Spleen (tissue), 11 donors: ENCODE results near the gene PRKCH. TPM values are rescaled to one million over a fixed set of nuclear protein-coding genes. Genes with fewer than 3 reads are reported as not detected.

Source experiments
- DNase-seq: peaks from one replicate; pipeline ENCODE4 v3.0.0-alpha.2; 2020
- H3K27ac ChIP-seq, 8 donors: fragments of 200-600 bp; sonication (generic) in 7 of 8; 1 replicate in 4 of 8; 2 replicates in 4 of 8; pipeline versions ENCODE4 v1.5.0 to v1.8.0; 2016 to 2021; ENCODE audit warnings: inconsistent platforms in 4 of 8, mild to moderate bottlenecking in 4 of 8, moderate library complexity in 1 of 8
- H3K27me3 ChIP-seq, 7 donors: fragments of 200-600 bp; sonication (generic) in 6 of 7; replicated peaks in 1 of 7; 1 replicate in 4 of 7; 2 replicates in 3 of 7; pipeline versions ENCODE4 v1.5.0 to v1.8.0; 2016 to 2021; ENCODE audit warnings: inconsistent platforms in 3 of 7, mild to moderate bottlenecking in 1 of 7
- H3K36me3 ChIP-seq, 6 donors: fragments of 200-600 bp; sonication (generic) in 5 of 6; 1 replicate in 4 of 6; 2 replicates in 2 of 6; pipeline versions ENCODE4 v1.5.0 to v1.8.0; 2016 to 2021; ENCODE audit warnings: inconsistent platforms in 2 of 6
- H3K4me1 ChIP-seq, 6 donors: fragments of 200-600 bp; sonication (generic) in 5 of 6; 1 replicate in 3 of 6; 2 replicates in 3 of 6; pipeline versions ENCODE4 v1.5.0 to v1.8.0; 2016 to 2021; ENCODE audit warnings: inconsistent platforms in 3 of 6
- H3K4me3 ChIP-seq, 8 donors: fragments of 200-600 bp; sonication (generic) in 7 of 8; 1 replicate in 4 of 8; 2 replicates in 4 of 8; pipeline versions ENCODE4 v1.5.0 to v1.8.0; 2016 to 2021; ENCODE audit warnings: inconsistent platforms in 4 of 8, mild to moderate bottlenecking in 4 of 8, moderate library complexity in 2 of 8
- H3K9me3 ChIP-seq, 8 donors: fragments of 200-600 bp; sonication (generic) in 7 of 8; 1 replicate in 4 of 8; 2 replicates in 4 of 8; pipeline versions ENCODE4 v1.5.0 to v1.8.0; 2016 to 2021; ENCODE audit warnings: inconsistent platforms in 4 of 8
- POLR2A ChIP-seq, 3 donors: fragments of 450-650 bp; IDR thresholded peaks; one replicate each; pipeline ENCODE4 v1.5.1; 2017; ENCODE audit warnings: antibody characterized with exemption in 3 of 3, mild to moderate bottlenecking in 1 of 3
- POLR2AphosphoS5 ChIP-seq, 3 donors: sonication (generic); formaldehyde crosslinking; IDR thresholded peaks; one replicate each; pipeline ENCODE4 v1.5.1; 2017; ENCODE audit warnings: antibody characterized with exemption in 3 of 3
- WGBS, 5 donors: extraction: QIAGEN DNeasy Blood & Tissue Kit in 3 of 5; methylation state at CpG; one replicate each; pipeline versions ENCODE4 v1.1.5 to v1.1.7; 2013 to 2018; 5-methylcytosine and 5-hydroxymethylcytosine counted together
- intact Hi-C: fragments of 100-400 bp; cut with DNase I; formaldehyde crosslinking; loops from one replicate; pipeline ENCODE4 v1.15.0; 2023; ENCODE audit warnings: low total_unique reads
- polyA plus RNA-seq, 3 donors: library from polyadenylated mRNA; stranded (reverse); fragments of 200-250 nt; gene quantifications; one replicate each; pipeline ENCODE4 v1.2.1, GENCODE V29; 2013
- total RNA-seq, 7 donors: library from RNA; depleted of rRNA in 3 of 7; stranded (reverse); fragments of >200 nt in 3 of 7; fragmentation: NEBNext Ultra II Directional in 4 of 7; extraction: Animal tissue kit (Norgen Biotek cat#: 25700) in 4 of 7; gene quantifications; one replicate each; pipeline versions ENCODE4 v1.1.0 to v1.2.1, GENCODE V29; 2016 to 2021
- TF ChIP-seq, protein P1 (sequence below), 11 experiments: fragments of 200-600 bp in 7 of 11; fragments of 450-650 bp in 4 of 11; sonication (generic) in 4 of 11; IDR thresholded peaks in 8 of 11; conservative IDR thresholded peaks in 3 of 11; 1 replicate in 7 of 11; 2 replicates in 4 of 11; pipeline versions ENCODE4 v1.4.0 to v1.8.0; 2016 to 2021; ENCODE audit warnings: antibody characterized with exemption in 11 of 11, inconsistent platforms in 4 of 11, mild to moderate bottlenecking in 1 of 11
- donor health status: healthy with polysubstance abuse.
- donor health status: DM: no; HTN: no; CAD: no; lungs with moderate emphysema.
- donor health status: DM: no; HTN: no; CAD: no.
- donor health status: Bipolar disorder and iron deficiency.
- donor health status: healthy.
- donor health status: DM: no; HTN: no; CAD: no.
- donor health status: DM: yes; HTN: yes; CAD: no.

The PRKCH gene
- total and polyA plus RNA-seq, 10 donors, result 10.0 to 184 (median 105) TPM

DNA sequence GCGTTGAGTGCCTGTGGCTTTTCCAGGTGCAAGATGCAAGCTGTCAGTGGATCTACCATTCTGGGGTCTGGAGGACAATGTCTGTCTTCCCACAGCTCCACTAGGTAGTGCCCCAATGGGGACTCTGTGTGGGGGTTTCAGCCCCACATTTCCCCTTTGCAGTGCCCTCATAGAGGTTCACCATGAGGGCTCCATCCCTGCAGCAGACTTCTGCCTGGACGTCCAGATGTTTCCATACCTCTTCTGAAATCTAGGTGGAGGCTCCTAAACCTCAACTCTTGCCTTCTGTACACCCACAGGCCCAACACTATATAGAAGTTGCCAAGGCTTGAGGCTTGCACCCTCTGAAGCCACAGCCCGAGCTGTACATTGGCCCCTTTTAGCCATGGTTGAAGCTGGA, 52.9 kb downstream of the PRKCH start:
- H3K27ac ChIP-seq, result no peak overlapping the region
- no peak overlapping the region for H3K4me3 ChIP-seq
- intact Hi-C loops, result no loop called here
- H3K36me3 ChIP-seq, result peaks cover 0 to 16% (median 0%) of the 10 kb centered on the region in 6 donors
- no peaks in the 10 kb centered on the region for H3K27me3 ChIP-seq
- 89 to 100% (median 92%) methylated on average over 2 to 3 of the region's 3 CpGs for WGBS, 5 donors
- peaks cover 2 to 68% (median 20%) of the 10 kb centered on the region in 6 donors for H3K4me1 ChIP-seq
- no peak for TF ChIP-seq POLR2AphosphoS5 (IDR thresholded peaks at IDR 0.05)
- TF ChIP-seq POLR2A (IDR thresholded peaks at IDR 0.05), result no peak
- TF ChIP-seq, protein P1, sequence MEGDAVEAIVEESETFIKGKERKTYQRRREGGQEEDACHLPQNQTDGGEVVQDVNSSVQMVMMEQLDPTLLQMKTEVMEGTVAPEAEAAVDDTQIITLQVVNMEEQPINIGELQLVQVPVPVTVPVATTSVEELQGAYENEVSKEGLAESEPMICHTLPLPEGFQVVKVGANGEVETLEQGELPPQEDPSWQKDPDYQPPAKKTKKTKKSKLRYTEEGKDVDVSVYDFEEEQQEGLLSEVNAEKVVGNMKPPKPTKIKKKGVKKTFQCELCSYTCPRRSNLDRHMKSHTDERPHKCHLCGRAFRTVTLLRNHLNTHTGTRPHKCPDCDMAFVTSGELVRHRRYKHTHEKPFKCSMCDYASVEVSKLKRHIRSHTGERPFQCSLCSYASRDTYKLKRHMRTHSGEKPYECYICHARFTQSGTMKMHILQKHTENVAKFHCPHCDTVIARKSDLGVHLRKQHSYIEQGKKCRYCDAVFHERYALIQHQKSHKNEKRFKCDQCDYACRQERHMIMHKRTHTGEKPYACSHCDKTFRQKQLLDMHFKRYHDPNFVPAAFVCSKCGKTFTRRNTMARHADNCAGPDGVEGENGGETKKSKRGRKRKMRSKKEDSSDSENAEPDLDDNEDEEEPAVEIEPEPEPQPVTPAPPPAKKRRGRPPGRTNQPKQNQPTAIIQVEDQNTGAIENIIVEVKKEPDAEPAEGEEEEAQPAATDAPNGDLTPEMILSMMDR (IDR thresholded peaks at IDR 0.05 in 8 of 11, conservative IDR thresholded peaks at IDR 0.05 in 3 of 11), result no peak
- peaks cover 0 to 44% (median 39%) of the 10 kb centered on the region in 8 donors for H3K9me3 ChIP-seq
- DNase-seq, result no peak

DNA sequence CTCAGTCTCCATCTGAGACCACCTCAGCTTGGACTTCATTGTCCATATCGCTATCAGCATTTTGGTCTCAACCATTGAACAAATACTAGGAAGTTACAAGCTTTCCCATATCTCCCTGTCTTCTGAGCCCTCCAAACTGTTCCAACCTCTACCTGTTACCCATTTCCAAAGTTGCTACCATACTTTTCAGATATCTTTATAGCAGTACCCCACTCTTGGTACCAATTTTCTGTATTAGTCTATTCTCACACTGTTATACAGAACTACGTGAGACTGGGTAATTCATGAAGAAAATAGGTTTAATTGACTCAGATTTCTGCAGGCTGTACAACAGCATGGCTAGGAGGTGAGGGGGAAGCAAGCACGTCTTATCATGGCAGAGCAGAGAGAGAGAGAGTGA, 53.8 kb downstream of the PRKCH start:
- peaks cover 2 to 68% (median 21%) of the 10 kb centered on the region in 6 donors for H3K4me1 ChIP-seq
- 83 to 94% (median 89%) methylated on average over 3 of the region's 3 CpGs for WGBS, 5 donors
- intact Hi-C loops, result no loop called here
- no peak overlapping the region for H3K4me3 ChIP-seq
- no peaks in the 10 kb centered on the region for H3K27me3 ChIP-seq
- H3K27ac ChIP-seq, result peak overlapping the region in 1 of 8 donors; percentile 8
- no peak for DNase-seq
- peaks cover 0 to 44% (median 39%) of the 10 kb centered on the region in 8 donors for H3K9me3 ChIP-seq
- no peak for TF ChIP-seq POLR2A (IDR thresholded peaks at IDR 0.05)
- TF ChIP-seq POLR2AphosphoS5 (IDR thresholded peaks at IDR 0.05), result no peak
- TF ChIP-seq, protein P1 (IDR thresholded peaks at IDR 0.05 in 8 of 11, conservative IDR thresholded peaks at IDR 0.05 in 3 of 11), result no peak
- peaks cover 0 to 16% (median 0%) of the 10 kb centered on the region in 6 donors for H3K36me3 ChIP-seq

DNA sequence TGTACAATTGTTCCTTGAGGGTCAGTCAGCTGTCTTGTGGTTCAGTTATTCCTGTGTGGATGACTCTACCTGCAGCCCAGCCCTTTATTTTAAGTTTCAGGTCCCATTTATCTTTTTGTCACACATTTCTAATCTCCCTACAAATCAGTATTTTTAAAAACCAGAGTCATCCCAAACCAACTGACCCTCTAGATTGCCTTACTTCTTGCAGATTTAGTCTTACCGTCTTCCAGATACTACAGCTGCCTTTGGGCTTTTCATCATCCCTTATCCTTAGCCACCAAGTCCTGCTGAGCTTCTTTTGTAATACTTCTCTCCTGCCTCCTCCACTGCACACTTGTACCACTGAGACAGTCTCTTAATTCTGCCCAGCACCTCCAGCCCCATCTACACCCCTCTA, 54.9 kb downstream of the PRKCH start:
- TF ChIP-seq, protein P1 (IDR thresholded peaks at IDR 0.05 in 8 of 11, conservative IDR thresholded peaks at IDR 0.05 in 3 of 11), result no peak
- TF ChIP-seq POLR2A (IDR thresholded peaks at IDR 0.05) (no peak), POLR2AphosphoS5 (IDR thresholded peaks at IDR 0.05) (no peak)
- intact Hi-C loops, result no loop called here
- H3K9me3 ChIP-seq, result peaks cover 0 to 44% (median 39%) of the 10 kb centered on the region in 8 donors
- WGBS, 5 donors, result 89 to 97% (median 90%) methylated on average over 1 of the region's 1 CpG
- H3K27me3 ChIP-seq, result no peaks in the 10 kb centered on the region
- no peak for DNase-seq
- peaks cover 0 to 68% (median 17%) of the 10 kb centered on the region in 6 donors for H3K4me1 ChIP-seq
- peaks cover 0 to 16% (median 0%) of the 10 kb centered on the region in 6 donors for H3K36me3 ChIP-seq
- no peak overlapping the region for H3K4me3 ChIP-seq
- H3K27ac ChIP-seq, result no peak overlapping the region

DNA sequence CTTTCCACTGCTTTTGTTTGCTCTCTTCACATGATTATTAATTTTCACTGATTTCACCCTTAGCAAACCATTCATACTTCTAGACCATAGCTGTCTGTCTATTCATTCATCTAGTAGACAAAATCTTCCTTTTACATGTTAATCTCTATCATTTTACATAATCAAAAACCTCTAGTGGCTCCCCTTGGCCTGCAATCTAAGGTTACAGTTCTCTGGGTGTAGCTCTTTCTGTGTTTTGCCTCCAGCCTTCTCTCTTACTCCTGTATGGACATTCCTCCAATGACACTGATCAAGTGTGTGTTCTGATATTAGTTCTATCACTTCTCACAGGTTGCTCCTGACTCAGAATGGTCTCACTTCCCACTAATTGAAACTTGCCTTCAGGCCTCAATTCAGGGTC, 56.4 kb downstream of the PRKCH start:
- peaks cover 0 to 68% (median 19%) of the 10 kb centered on the region in 6 donors for H3K4me1 ChIP-seq
- intact Hi-C loops, result no loop called here
- peaks cover 0 to 44% (median 39%) of the 10 kb centered on the region in 8 donors for H3K9me3 ChIP-seq
- no peak overlapping the region for H3K4me3 ChIP-seq
- peak overlapping the region in 2 of 8 donors; percentile 12 to 86 for H3K27ac ChIP-seq
- H3K36me3 ChIP-seq, result peaks cover 0 to 16% (median 0%) of the 10 kb centered on the region in 6 donors
- no peaks in the 10 kb centered on the region for H3K27me3 ChIP-seq
- DNase-seq, result no peak
- TF ChIP-seq POLR2A (IDR thresholded peaks at IDR 0.05), result no peak
- TF ChIP-seq, protein P1 (IDR thresholded peaks at IDR 0.05 in 8 of 11, conservative IDR thresholded peaks at IDR 0.05 in 3 of 11), result no peak
- TF ChIP-seq POLR2AphosphoS5 (IDR thresholded peaks at IDR 0.05), result no peak
